Hematopoietic multipotent progenitor cell treated with erythropoietin and hydrocortisone succinate and interleukin-3 and kit ligand, for 8 days (in vitro differentiated cells): ENCODE results near the gene GMEB1.

Experiments
- DNase-seq: peaks from one replicate; pipeline ENCODE4 v3.0.0-alpha.2; 2015

The GMEB1 gene

GRCh38 chr1:28755701-28756100 lies 87.1 kb downstream of the GMEB1 start:
- no peak for DNase-seq

- peak; percentile 20 for DNase-seq
These were observed 88.3 kb downstream of the GMEB1 start for GRCh38 chr1:28756846-28757245.

- DNase-seq = no peak
These were observed 89.8 kb downstream of the GMEB1 start for GRCh38 chr1:28758420-28758819.

GRCh38 chr1:28759257-28759656 lies 90.7 kb downstream of the GMEB1 start:
- DNase-seq = no peak

- DNase-seq = no peak
These were observed 92.6 kb downstream of the GMEB1 start for GRCh38 chr1:28761189-28761588.

GRCh38 chr1:28766532-28767183 lies 98.1 kb downstream of the GMEB1 start:
- DNase-seq = no peak
